Measurements from ENCODE around the gene PCDH9.
"Not testable (repeated sequence)": the region's sequence is repeated elsewhere in the genome, so short reads cannot be mapped to it uniquely, and the experiment has no call there.

The PCDH9 gene

GRCh38 chr13:67100730-67101129 lies 129.4 kb downstream of the PCDH9 start:
- H3K4me2 ChIP-seq = no peak overlapping the region

GRCh38 chr13:67099494-67099893 lies 130.6 kb downstream of the PCDH9 start:
- no peak overlapping the region for H2AFZ ChIP-seq (ENCODE audit: low read depth)

More at GRCh38 chr13:67100730-67101129, 129.4 kb downstream of the PCDH9 start:
- Histone ChIP-seq H3K36me3 (ENCODE audit: insufficient read depth) (no peaks in the 10 kb centered on the region), H2AFZ (ENCODE audit: low read depth) (no peak overlapping the region), H3K9ac (no peak overlapping the region), H3K27ac (no peak overlapping the region), H3K4me3 (IDR thresholded peaks at IDR 0.05; ENCODE audit: insufficient read depth, low read depth, low read length) (no peak overlapping the region), H3K4me1 (ENCODE audit: low read depth, poor library complexity, severe bottlenecking) (no peaks in the 10 kb centered on the region), H3K27me3 (ENCODE audit: insufficient read depth, low read depth) (no peaks in the 10 kb centered on the region), H4K20me1 (ENCODE audit: insufficient read depth) (no peaks in the 10 kb centered on the region), H3K79me2 (ENCODE audit: insufficient read depth, low read depth) (no peaks in the 10 kb centered on the region)
- TF ChIP-seq CTCF (conservative IDR thresholded peaks at IDR 0.05; ENCODE audit: low read depth, low read length) = no peak

GRCh38 chr13:67097892-67098452 lies 132.2 kb downstream of the PCDH9 start:
- Histone ChIP-seq H3K4me2 (no peak overlapping the region), H3K9ac (no peak overlapping the region), H3K4me1 (ENCODE audit: low read depth, poor library complexity, severe bottlenecking) (no peaks in the 10 kb centered on the region), H3K27me3 (ENCODE audit: insufficient read depth, low read depth) (no peaks in the 10 kb centered on the region), H3K36me3 (ENCODE audit: insufficient read depth) (no peaks in the 10 kb centered on the region), H3K27ac (no peak overlapping the region), H2AFZ (ENCODE audit: low read depth) (no peak overlapping the region), H3K4me3 (IDR thresholded peaks at IDR 0.05; ENCODE audit: insufficient read depth, low read depth, low read length) (no peak overlapping the region), H3K79me2 (ENCODE audit: insufficient read depth, low read depth) (no peaks in the 10 kb centered on the region), H4K20me1 (ENCODE audit: insufficient read depth) (no peaks in the 10 kb centered on the region)
- TF ChIP-seq CTCF (conservative IDR thresholded peaks at IDR 0.05; ENCODE audit: low read depth, low read length) = no peak

More at GRCh38 chr13:67099494-67099893, 130.6 kb downstream of the PCDH9 start:
- H3K27me3 ChIP-seq (ENCODE audit: insufficient read depth, low read depth) = no peaks in the 10 kb centered on the region
- H3K79me2 ChIP-seq (ENCODE audit: insufficient read depth, low read depth) = no peaks in the 10 kb centered on the region
- no peaks in the 10 kb centered on the region for H3K36me3 ChIP-seq (ENCODE audit: insufficient read depth)
- H3K4me2 ChIP-seq = no peak overlapping the region
- no peaks in the 10 kb centered on the region for H4K20me1 ChIP-seq (ENCODE audit: insufficient read depth)
- no peak overlapping the region for H3K4me3 ChIP-seq (IDR thresholded peaks at IDR 0.05; ENCODE audit: insufficient read depth, low read depth, low read length)
- H3K9ac ChIP-seq = no peak overlapping the region
- no peak for TF ChIP-seq CTCF (conservative IDR thresholded peaks at IDR 0.05; ENCODE audit: low read depth, low read length)
- no peaks in the 10 kb centered on the region for H3K4me1 ChIP-seq (ENCODE audit: low read depth, poor library complexity, severe bottlenecking)
- H3K27ac ChIP-seq = no peak overlapping the region

GRCh38 chr13:67096893-67097292 lies 133.2 kb downstream of the PCDH9 start:
- H2AFZ ChIP-seq (ENCODE audit: low read depth); H3K4me3 ChIP-seq (IDR thresholded peaks at IDR 0.05; ENCODE audit: insufficient read depth, low read depth, low read length); H3K9ac ChIP-seq; H3K36me3 ChIP-seq (ENCODE audit: insufficient read depth); H3K27ac ChIP-seq; H3K4me2 ChIP-seq; H3K79me2 ChIP-seq (ENCODE audit: insufficient read depth, low read depth); H3K4me1 ChIP-seq (ENCODE audit: low read depth, poor library complexity, severe bottlenecking); H4K20me1 ChIP-seq (ENCODE audit: insufficient read depth); H3K27me3 ChIP-seq (ENCODE audit: insufficient read depth, low read depth): not testable (repeated sequence)

GRCh38 chr13:67096418-67096817 lies 133.7 kb downstream of the PCDH9 start:
- Histone ChIP-seq H3K79me2 (ENCODE audit: insufficient read depth, low read depth) (no peaks in the 10 kb centered on the region), H4K20me1 (ENCODE audit: insufficient read depth) (no peaks in the 10 kb centered on the region), H3K4me3 (IDR thresholded peaks at IDR 0.05; ENCODE audit: insufficient read depth, low read depth, low read length) (no peak overlapping the region), H3K36me3 (ENCODE audit: insufficient read depth) (no peaks in the 10 kb centered on the region), H3K4me1 (ENCODE audit: low read depth, poor library complexity, severe bottlenecking) (no peaks in the 10 kb centered on the region), H3K27ac (no peak overlapping the region), H3K4me2 (no peak overlapping the region), H2AFZ (ENCODE audit: low read depth) (no peak overlapping the region), H3K9ac (no peak overlapping the region), H3K27me3 (ENCODE audit: insufficient read depth, low read depth) (no peaks in the 10 kb centered on the region)
- TF ChIP-seq CTCF (conservative IDR thresholded peaks at IDR 0.05; ENCODE audit: low read depth, low read length) = no peak

Data from KMS-11 (cell line).